GM08714 (cell line): Measurements from ENCODE around the gene LRP1.

Experiments
- H3K4me3 ChIP-seq: fragments of 200-500 bp; sonication (Bioruptor generic); 2 replicates; pipeline ENCODE4 v1.5.1; 2014; ENCODE audit warnings: mild to moderate bottlenecking, low read length, inconsistent platforms
- ZNF274 ChIP-seq: IDR thresholded peaks from 2 replicates; pipeline ENCODE4 v1.6.1; 2012; ENCODE audit warnings: mild to moderate bottlenecking, low read depth, low read length

Gene LRP1

GRCh38 chr12:57243521-57244311, 115.4 kb downstream of the LRP1 start:
- no peak for TF ChIP-seq ZNF274
- H3K4me3 ChIP-seq = peak overlapping the region; percentile 32; the same call in 1 of the 2 replicates

DNA sequence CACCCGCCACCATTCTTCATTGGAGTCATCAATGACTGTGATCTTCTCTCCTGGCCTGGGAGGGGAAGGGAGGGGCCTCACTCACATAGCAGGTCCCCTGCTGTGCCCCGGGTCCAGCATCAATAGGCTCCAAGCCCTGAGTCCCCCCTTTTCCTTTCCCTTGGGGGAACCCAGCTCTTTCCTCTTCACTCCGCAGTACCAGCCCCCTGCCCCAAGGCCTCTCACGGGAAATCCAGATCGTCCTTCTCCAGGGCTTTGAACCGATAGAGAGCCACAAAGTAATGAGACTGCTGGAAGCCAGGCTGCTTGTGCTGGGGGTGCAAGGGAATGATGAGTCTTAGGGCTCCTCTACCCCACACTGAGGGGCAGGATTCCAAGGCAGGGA, 116.0 kb downstream of the LRP1 start:
- H3K4me3 ChIP-seq = no peak overlapping the region

DNA sequence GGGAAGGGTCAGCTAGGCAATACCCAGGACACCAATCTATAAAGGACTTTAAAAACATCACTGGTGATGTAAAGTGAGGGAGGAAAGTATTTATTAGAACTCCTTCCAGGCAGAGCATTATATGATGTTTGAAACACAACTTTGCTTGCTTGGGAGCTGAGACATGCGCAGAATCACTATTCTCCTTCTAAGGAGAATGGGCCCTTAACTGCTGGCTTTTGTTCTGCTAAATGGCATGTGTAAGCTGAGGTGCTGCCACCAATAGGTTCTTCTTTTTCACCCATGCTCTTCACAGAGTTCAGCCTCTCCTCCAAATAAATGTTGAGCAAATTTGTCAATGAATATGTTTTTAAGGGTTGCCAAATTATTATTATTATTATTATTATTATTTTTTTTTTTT, 118.8 kb downstream of the LRP1 start:
- TF ChIP-seq ZNF274 = no peak
- H3K4me3 ChIP-seq = no peak overlapping the region

More for the DNA sequence above, 116.0 kb downstream of the LRP1 start:
- TF ChIP-seq ZNF274 = no peak

DNA sequence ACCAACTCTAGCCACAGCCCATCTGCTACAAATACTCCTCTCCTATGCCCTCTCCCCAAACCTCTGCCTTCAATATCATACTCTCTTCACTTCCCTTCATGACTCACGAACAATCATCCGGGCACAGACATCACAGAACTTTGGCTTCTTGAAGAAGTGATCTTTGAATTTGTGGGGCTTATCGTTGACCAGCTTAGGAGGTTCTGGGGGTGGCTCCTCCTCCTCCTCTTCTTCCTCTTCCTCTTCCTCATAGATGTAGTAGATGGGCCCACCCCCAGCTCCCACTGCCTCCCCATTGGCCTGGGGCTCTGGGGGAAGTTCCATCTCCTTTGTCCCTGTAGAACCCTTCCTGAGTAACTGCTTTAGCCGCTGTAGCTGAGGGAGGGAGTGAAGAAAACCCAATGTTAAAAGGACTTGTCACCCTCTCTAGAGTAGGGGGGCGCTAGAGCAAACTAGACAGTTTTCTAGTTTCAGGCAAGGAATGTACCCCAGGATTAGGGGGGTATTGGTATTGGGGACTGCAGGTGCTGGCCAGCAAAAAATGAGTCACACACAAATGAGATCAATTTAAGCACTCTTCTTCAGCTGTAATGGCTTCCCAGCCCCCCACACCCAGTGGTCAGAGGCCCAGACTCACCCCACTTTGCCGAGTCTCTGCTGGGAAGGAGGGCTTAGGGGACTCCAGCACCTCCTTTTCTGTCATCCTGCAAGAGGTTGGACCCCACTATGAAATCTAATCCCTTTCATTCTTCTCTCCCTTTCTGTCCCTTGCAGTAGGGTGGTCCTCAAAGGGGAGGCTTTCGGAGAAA, 120.9 kb downstream of the LRP1 start:
- TF ChIP-seq ZNF274 = no peak
- H3K4me3 ChIP-seq = peak overlapping the region; percentile 28; the same call in 1 of the 2 replicates

- no peak overlapping the region for H3K4me3 ChIP-seq
- no peak for TF ChIP-seq ZNF274
Observed at GRCh38 chr12:57250541-57250940, 122.3 kb downstream of the LRP1 start.

- TF ChIP-seq ZNF274 = no peak
Observed at GRCh38 chr12:57250956-57251355, 122.7 kb downstream of the LRP1 start, which contains the start of gene STAC3. Gene STAC3 (minus strand): TSS chr12:57251187. CDS start chr12:57249636, 1,551 bp downstream.

GRCh38 chr12:57254506-57255280, 126.4 kb downstream of the LRP1 start:
- TF ChIP-seq ZNF274 = no peak
- H3K4me3 ChIP-seq = no peak overlapping the region

More at GRCh38 chr12:57250956-57251355, 122.7 kb downstream of the LRP1 start, which contains the start of gene STAC3:
- H3K4me3 ChIP-seq = no peak within 1 kb of the TSS

DNA sequence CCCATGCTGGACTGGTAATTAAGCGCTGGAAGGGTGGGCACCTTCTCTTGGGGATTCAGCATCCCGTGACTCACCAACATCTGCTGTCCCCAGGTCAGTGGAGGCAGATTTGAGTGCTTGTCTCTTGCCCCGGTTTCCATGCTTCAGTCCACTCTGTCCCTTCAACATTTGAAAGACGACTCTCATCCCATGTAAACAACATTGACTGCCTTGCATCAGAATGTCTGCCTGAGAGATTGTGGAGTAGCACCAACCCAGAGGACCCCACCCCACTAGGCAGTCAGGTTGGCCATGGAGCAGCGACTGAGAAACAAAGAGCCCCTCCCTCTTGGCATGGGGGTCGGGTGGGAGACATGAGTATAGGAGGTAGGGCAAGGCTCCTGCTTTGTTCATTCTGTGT, 127.6 kb downstream of the LRP1 start:
- H3K4me3 ChIP-seq = no peak overlapping the region
- TF ChIP-seq ZNF274 = no peak

DNA sequence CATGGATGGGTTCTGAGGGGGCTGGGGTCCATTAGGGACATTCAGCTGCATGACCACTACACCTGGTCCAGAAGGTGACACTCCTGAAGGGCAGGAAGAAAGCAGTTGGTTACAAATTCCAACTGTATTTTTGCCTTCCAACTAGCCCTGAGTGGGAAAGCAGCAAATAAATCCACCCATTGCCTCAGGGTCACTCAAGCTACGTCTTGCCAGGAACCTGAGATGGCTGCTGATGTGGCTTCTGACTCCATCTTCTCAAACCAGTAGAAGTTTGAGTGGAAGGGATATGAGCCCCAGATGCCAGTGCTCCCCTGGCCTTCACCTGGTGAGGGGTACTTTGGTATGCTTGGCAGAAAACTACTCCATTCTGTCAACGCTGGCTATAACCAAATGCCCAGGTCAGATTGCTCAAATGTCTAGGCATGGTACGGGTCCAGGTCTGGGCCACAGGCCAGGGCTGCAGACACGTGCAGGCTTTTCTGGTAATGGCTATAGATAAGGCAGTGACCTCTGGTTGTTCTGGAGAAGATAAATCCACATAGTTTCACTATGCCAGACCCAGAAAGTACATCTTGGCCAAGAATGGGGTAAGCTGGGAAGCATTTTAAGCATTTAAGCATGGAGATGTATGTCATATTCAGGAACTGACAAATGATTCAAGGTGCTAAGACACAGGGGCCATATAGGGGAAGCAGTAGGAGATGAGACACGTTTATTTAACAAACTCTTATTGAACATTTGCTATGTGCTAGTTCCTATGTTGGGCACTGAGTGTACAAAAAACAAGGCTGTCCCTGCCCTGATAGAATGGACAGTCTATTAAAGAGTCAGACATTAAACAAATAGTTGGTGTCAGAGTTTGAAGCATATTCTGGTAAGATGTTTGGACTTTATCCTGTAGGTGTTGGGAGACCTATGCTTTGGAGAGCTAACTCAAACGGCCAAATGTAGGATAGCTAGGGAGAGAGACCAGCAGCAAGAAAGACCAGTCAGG, 131.0 kb downstream of the LRP1 start:
- no peak for TF ChIP-seq ZNF274
- no peak overlapping the region for H3K4me3 ChIP-seq

DNA sequence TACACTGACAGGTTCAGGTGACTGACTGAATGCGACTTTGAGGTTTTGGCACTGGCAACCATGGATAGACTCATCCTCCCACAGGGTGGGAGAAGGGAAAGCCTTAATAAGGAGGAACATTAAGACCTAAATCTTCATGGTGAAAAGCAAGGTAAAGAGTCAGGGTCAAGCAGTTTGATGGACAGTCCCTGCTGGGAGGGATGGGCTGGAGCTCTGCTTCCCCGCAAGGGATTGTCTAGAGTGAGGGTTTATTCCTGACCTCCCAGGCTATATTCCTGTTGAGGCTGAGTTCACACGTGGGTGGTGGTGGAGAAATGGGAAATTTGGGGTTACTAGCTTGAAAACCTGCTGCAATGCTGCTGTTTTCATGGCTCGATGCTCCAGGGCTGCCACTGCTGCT, 132.1 kb downstream of the LRP1 start:
- TF ChIP-seq ZNF274 = no peak
- H3K4me3 ChIP-seq = no peak overlapping the region

GRCh38 chr12:57261428-57261865, 133.2 kb downstream of the LRP1 start:
- H3K4me3 ChIP-seq = no peak overlapping the region
- TF ChIP-seq ZNF274 = no peak

DNA sequence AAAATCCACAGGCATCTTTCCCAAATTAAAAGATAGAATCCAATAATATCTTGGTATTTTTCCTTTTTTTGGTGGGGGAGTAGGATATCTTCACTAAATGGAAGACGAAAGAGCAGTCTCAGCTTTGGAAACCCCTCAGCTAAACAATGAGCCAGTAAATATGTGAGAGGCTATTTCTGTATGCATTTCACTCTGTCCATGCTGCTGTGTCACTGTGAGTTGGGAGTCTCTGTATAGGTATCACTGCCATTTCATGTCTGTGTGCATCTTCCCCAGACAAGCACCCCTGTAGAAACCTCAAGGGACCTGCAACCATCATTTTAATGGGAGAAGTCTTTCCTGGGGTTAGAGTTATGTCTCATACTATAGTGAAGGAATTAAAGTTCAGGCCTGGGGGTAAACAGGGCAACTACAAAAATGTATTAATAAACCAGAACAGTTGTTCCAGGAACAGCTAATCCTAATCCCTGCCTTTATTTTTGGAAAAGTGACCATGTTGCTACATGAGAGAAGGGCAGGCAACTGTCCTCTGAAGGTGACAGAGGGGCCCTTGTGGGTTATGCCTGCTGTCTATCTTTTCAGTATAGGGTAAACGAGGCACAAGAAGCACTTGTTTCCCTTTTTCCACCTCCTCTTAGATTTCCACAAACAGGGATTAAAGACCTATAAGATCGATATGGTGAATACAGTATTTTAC, 134.0 kb downstream of the LRP1 start:
- TF ChIP-seq ZNF274 = no peak
- no peak overlapping the region for H3K4me3 ChIP-seq
